Endodermal cell (in vitro differentiated cells): ENCODE data around the gene ACAP1. TPM values are rescaled to one million over a fixed set of nuclear protein-coding genes. Genes with fewer than 3 reads are reported as not detected.

Experiments used
- DNase-seq: peaks from one replicate; pipeline ENCODE4 v3.0.0-alpha.2; 2017
- H3K27ac ChIP-seq: 2 replicates; pipeline ENCODE4 v1.5.1; 2013; ENCODE audit warnings: mild to moderate bottlenecking, low read depth, low read length, moderate library complexity
- H3K27me3 ChIP-seq: 2 replicates; pipeline ENCODE4 v1.6.1; 2013; ENCODE audit warnings: mild to moderate bottlenecking, low read length, moderate library complexity; ENCODE audit not compliant: insufficient read depth, control insufficient read depth, poor library complexity, severe bottlenecking
- H3K36me3 ChIP-seq: 2 replicates; pipeline ENCODE4 v1.7.0; 2013; ENCODE audit warnings: mild to moderate bottlenecking, low read length, moderate library complexity; ENCODE audit not compliant: control insufficient read depth, insufficient read depth
- H3K4me1 ChIP-seq: one replicate; pipeline ENCODE4 v1.7.0; 2013; ENCODE audit warnings: low read length; ENCODE audit not compliant: control insufficient read depth, insufficient read depth
- H3K4me3 ChIP-seq: 2 replicates; pipeline ENCODE4 v1.5.1; 2013; ENCODE audit warnings: mild to moderate bottlenecking, low read length, moderate library complexity
- H3K9ac ChIP-seq: 2 replicates; pipeline ENCODE4 v1.6.1; 2013; ENCODE audit warnings: mild to moderate bottlenecking, low read length, moderate library complexity; ENCODE audit not compliant: poor library complexity, severe bottlenecking; ENCODE audit errors: extremely low read depth
- H3K9me3 ChIP-seq: 2 replicates; pipeline ENCODE4 v1.6.1; 2013; ENCODE audit warnings: mild to moderate bottlenecking, low read length, moderate library complexity; ENCODE audit not compliant: control insufficient read depth
- H3K27ac Mint-ChIP-seq: 2 replicates; pipeline ENCODE4 v1.8.0; 2020; ENCODE audit warnings: mixed read lengths
- H3K27me3 Mint-ChIP-seq: 2 replicates; pipeline ENCODE4 v1.8.0; 2021; ENCODE audit warnings: mild to moderate bottlenecking, mixed read lengths; ENCODE audit not compliant: insufficient read depth
- H3K36me3 Mint-ChIP-seq: 2 replicates; pipeline ENCODE4 v1.8.0; 2020; ENCODE audit warnings: low read depth, mixed read lengths
- H3K4me1 Mint-ChIP-seq: 2 replicates; pipeline ENCODE4 v1.8.0; 2020; ENCODE audit warnings: mixed read lengths
- H3K4me3 Mint-ChIP-seq: 2 replicates; pipeline ENCODE4 v1.8.0; 2020; ENCODE audit warnings: mild to moderate bottlenecking, moderate library complexity, mixed read lengths
- H3K9me3 Mint-ChIP-seq: 2 replicates; pipeline ENCODE4 v1.8.0; 2020; ENCODE audit warnings: mild to moderate bottlenecking, mixed read lengths
- WGBS, 2 experiments: methylation state at CpG; one replicate each; pipeline versions ENCODE4 v1.1.5 to v1.1.7; 2013; ENCODE audit warnings: missing lambda C conversion rate in 2 of 2, mixed read lengths in 1 of 2; ENCODE audit not compliant: insufficient coverage in 1 of 2, insufficient read length in 1 of 2; 5-methylcytosine and 5-hydroxymethylcytosine counted together
- total RNA-seq, 2 donors: library from RNA; stranded (reverse); fragmentation: NEBNext Ultra II Directional in 1 of 2; extraction: Animal tissue kit (Norgen Biotek cat#: 25700) in 1 of 2; gene quantifications; 2 replicates in 1 of 2; 3 replicates in 1 of 2; pipeline ENCODE4 v1.2.1, GENCODE V29; 2021
- TF ChIP-seq, protein P1 (sequence below): fragments of 200-600 bp; sonication (generic); conservative IDR thresholded peaks from 2 replicates; pipeline ENCODE4 v1.5.0; 2021; ENCODE audit warnings: antibody characterized with exemption, mild to moderate bottlenecking

Gene ACAP1
- total RNA-seq, 2 donors from 2014 or later: 4.5 to 8.4 TPM

DNA sequence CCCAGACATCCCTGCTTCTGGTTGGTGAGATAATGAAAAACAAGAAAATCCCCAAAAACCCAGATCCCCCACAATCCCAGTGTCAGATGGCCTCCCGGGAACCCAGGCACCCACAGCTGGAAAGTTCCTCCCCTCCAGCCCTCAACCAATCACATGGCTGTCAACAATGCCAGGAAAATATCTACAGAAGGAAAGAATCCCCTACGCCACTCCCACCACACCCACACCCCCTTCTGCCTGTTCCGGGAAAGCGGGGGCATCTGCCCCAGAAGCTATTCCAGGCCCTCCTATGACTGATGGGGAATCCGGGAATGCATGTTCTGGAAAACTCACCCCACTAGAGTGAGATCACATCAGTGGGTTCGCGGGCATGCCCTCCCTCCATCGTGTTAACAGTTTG is 20.4 kb downstream of the ACAP1 start:
- Mint-ChIP-seq H3K9me3 (no peaks in the 10 kb centered on the region), H3K27me3 (peaks cover 24% of the 10 kb centered on the region), H3K4me1 (peaks cover 6% of the 10 kb centered on the region), H3K4me3 (no peak overlapping the region), H3K27ac (no peak overlapping the region), H3K36me3 (no peaks in the 10 kb centered on the region)
- Histone ChIP-seq H3K27ac (no peak overlapping the region), H3K27me3 (no peaks in the 10 kb centered on the region), H3K9me3 (no peaks in the 10 kb centered on the region), H3K9ac (no peak overlapping the region), H3K4me1 (peaks cover 5% of the 10 kb centered on the region), H3K36me3 (no peaks in the 10 kb centered on the region), H3K4me3 (no peak overlapping the region)
- TF ChIP-seq, protein P1, sequence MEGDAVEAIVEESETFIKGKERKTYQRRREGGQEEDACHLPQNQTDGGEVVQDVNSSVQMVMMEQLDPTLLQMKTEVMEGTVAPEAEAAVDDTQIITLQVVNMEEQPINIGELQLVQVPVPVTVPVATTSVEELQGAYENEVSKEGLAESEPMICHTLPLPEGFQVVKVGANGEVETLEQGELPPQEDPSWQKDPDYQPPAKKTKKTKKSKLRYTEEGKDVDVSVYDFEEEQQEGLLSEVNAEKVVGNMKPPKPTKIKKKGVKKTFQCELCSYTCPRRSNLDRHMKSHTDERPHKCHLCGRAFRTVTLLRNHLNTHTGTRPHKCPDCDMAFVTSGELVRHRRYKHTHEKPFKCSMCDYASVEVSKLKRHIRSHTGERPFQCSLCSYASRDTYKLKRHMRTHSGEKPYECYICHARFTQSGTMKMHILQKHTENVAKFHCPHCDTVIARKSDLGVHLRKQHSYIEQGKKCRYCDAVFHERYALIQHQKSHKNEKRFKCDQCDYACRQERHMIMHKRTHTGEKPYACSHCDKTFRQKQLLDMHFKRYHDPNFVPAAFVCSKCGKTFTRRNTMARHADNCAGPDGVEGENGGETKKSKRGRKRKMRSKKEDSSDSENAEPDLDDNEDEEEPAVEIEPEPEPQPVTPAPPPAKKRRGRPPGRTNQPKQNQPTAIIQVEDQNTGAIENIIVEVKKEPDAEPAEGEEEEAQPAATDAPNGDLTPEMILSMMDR: no peak
- WGBS, 2 experiments: 90 to 93% methylated on average over 3 to 8 of the region's 8 CpGs
- DNase-seq: no peak

DNA sequence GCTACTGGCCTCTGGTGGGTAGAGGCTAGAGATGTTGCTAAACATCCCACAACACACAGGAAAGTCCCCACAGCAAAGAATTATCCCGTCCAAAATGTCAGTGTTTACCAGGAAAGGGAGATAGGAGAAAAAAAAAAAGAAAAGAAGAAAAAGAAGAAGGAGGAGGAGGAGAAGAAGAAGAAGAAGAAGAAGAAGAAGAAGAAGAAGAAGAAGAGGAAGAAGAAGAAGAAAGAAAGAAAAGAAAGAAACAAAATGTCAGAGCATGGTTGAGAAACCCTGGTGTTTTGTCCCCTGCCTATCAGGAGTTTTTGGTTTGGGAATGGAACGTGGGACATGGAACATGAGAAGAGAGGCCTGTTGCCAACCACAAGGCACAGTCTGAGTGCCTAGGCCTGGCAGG is 21.1 kb downstream of the ACAP1 start:
- Histone ChIP-seq H3K36me3 (no peaks in the 10 kb centered on the region), H3K27me3 (no peaks in the 10 kb centered on the region), H3K27ac (no peak overlapping the region), H3K9ac (no peak overlapping the region), H3K4me3 (no peak overlapping the region), H3K4me1 (peaks cover 5% of the 10 kb centered on the region), H3K9me3 (no peaks in the 10 kb centered on the region)
- H3K27me3 Mint-ChIP-seq: peaks cover 24% of the 10 kb centered on the region
- WGBS, 2 experiments: 89 to 100% methylated on average over 1 to 2 of the region's 2 CpGs
- no peaks in the 10 kb centered on the region for H3K36me3 Mint-ChIP-seq
- H3K9me3 Mint-ChIP-seq: no peaks in the 10 kb centered on the region
- no peak for DNase-seq
- H3K27ac Mint-ChIP-seq: no peak overlapping the region
- H3K4me1 Mint-ChIP-seq: peaks cover 5% of the 10 kb centered on the region
- H3K4me3 Mint-ChIP-seq: no peak overlapping the region
- TF ChIP-seq, protein P1: no peak

DNA sequence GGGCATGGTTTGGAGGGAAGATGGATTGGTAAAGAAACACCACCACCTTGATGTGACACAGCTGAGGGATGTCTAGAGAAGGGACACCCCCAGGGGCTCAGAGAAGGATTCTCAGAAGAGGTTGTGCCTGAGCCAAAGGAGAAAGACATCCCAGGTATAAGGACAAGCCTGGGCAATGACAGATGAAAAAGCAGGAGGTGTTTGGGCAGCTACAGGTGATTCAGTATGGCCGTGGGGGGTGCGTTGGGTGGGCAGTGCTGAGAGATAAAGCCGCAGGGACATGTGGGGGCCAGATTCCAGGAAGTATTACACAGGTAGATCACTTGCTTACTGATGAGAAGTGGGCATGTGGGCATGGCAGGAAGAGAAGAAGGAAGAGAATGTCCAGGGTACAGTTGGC is 25.6 kb downstream of the ACAP1 start:
- H3K27me3 ChIP-seq: no peaks in the 10 kb centered on the region
- no peaks in the 10 kb centered on the region for H3K36me3 Mint-ChIP-seq
- H3K4me1 Mint-ChIP-seq: no peaks in the 10 kb centered on the region
- H3K4me3 ChIP-seq: no peak overlapping the region
- TF ChIP-seq, protein P1: no peak
- no peak for DNase-seq
- no peak overlapping the region for H3K27ac Mint-ChIP-seq
- H3K36me3 ChIP-seq: no peaks in the 10 kb centered on the region
- no peaks in the 10 kb centered on the region for H3K4me1 ChIP-seq
- H3K9ac ChIP-seq: no peak overlapping the region
- no peaks in the 10 kb centered on the region for H3K9me3 ChIP-seq
- peaks cover 13% of the 10 kb centered on the region for H3K27me3 Mint-ChIP-seq
- 91% methylated on average over 3 of the region's 3 CpGs; no CpG with 5 or more reads in 1 of the 2 experiments for whole genome bisulfite sequencing, 2 experiments
- H3K27ac ChIP-seq: no peak overlapping the region
- no peaks in the 10 kb centered on the region for H3K9me3 Mint-ChIP-seq
- H3K4me3 Mint-ChIP-seq: no peak overlapping the region
